ENCODE data around the gene PIGO.

Gene PIGO

DNA sequence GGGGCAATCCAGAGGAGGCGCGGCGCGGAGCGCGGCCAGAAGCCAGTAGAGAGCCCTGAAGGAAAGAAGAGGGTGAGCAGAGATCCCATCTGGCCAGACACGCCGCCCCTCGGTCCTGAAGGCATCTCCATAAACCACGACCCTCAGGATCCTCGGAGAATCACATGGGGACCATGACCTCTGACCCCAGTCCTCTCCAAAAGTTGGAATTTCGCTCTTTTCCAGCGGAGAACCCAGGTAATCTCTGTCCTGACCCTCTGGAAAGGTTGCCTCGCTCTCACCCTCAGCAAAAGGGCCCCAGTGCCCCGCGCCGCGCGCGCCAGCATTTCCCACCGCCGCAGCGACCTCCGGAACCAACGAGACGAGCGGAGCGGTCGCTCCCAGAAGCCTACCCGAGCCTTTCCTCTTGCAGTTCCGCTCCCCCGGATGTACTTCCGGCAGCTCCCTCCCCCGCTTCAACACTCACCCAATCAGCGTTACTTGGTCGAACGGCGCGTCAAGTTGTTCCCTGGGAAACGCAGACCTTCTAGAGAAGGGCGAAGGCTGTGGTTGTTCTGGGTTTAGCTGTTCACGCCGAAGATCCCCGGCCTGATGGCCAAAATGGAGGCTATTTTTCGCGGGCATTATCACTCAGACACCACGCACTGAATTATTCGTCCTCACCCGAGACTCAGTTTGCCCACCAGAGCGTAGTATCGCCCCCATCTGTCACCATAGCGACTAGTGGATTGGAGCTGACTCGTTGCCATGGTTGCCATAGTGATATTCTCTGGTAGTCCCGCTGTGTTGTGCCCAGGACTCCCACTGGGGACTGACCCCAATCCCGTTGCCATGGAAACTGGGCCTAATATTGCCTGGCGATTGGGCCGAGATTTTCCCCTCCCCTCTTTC, 6.6 kb upstream of the PIGO start, which contains the start of gene STOML2:
Gene STOML2, minus strand, starts transcription at position 363 of the 891 bp plus-strand sequence. Its CDS starts 37 bp downstream, at position 326.
- TF ChIP-seq, protein P1, sequence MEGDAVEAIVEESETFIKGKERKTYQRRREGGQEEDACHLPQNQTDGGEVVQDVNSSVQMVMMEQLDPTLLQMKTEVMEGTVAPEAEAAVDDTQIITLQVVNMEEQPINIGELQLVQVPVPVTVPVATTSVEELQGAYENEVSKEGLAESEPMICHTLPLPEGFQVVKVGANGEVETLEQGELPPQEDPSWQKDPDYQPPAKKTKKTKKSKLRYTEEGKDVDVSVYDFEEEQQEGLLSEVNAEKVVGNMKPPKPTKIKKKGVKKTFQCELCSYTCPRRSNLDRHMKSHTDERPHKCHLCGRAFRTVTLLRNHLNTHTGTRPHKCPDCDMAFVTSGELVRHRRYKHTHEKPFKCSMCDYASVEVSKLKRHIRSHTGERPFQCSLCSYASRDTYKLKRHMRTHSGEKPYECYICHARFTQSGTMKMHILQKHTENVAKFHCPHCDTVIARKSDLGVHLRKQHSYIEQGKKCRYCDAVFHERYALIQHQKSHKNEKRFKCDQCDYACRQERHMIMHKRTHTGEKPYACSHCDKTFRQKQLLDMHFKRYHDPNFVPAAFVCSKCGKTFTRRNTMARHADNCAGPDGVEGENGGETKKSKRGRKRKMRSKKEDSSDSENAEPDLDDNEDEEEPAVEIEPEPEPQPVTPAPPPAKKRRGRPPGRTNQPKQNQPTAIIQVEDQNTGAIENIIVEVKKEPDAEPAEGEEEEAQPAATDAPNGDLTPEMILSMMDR (IDR thresholded peaks at IDR 0.05; ENCODE audit: low read depth, low read length) = no peak
- peak within 1 kb of the TSS; percentile 74 to 77 for H3K4me3 ChIP-seq (replicated peaks in 1 of 2; ENCODE audit: low read depth in 2 of 2, low read length in 2 of 2)
- DNase-seq (ENCODE audit: low read depth in 2 of 2) = peak; percentile 97 to 98

DNA sequence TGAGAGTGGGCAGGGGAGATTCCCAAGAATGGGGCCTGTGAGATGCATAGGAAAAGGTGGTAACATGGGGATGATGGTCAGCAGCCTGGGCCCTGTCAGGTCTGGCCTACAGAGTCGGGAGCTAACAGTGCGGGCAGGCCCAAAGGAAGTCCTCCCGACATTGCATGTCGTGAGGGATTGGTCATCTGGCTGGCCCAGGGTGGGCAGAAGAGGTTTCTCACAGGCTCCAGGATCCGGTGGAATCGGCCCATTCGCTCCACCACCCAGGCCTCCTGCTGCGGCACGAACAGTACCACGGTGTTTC, 6.0 kb upstream of the PIGO start:
- TF ChIP-seq, protein P1 (IDR thresholded peaks at IDR 0.05; ENCODE audit: low read depth, low read length) = no peak
- H3K4me3 ChIP-seq (replicated peaks in 1 of 2; ENCODE audit: low read depth in 2 of 2, low read length in 2 of 2) = peak overlapping the region; percentile 74 to 77
- DNase-seq (ENCODE audit: low read depth in 2 of 2) = peak; percentile 14 to 28

DNA sequence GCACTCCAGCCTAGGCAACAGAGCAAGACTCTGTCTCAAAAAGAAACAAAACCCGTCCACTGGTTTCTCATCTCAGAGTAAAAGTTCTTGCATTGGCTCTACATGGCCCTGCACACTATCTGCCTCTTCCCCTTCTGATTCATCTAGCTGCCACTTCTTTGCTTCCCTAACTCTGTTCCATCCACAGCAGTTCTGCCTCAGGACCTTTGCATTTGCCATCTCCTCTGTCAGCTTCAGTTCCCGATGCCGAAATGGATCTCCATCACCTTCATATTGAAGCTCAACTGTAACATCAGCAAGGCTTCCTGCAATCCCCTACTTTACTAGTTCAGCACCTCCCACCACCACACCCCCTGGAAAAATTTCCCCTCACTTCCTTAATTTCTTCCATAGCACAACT, 1.2 kb upstream of the PIGO start:
- no peak overlapping the region for H3K4me3 ChIP-seq (replicated peaks in 1 of 2; ENCODE audit: low read depth in 2 of 2, low read length in 2 of 2)
- TF ChIP-seq, protein P1 (IDR thresholded peaks at IDR 0.05; ENCODE audit: low read depth, low read length) = no peak
- DNase-seq (ENCODE audit: low read depth in 2 of 2) = no peak

- DNase-seq (ENCODE audit: low read depth in 2 of 2) = no peak
- TF ChIP-seq, protein P1 (IDR thresholded peaks at IDR 0.05; ENCODE audit: low read depth, low read length) = no peak
- H3K4me3 ChIP-seq (replicated peaks in 1 of 2; ENCODE audit: low read depth in 2 of 2, low read length in 2 of 2) = no peak overlapping the region
Observed at GRCh38 chr9:35091536-35091935, 4.9 kb downstream of the PIGO start.

GRCh38 chr9:35089434-35089833, 7.0 kb downstream of the PIGO start:
- no peak overlapping the region for H3K4me3 ChIP-seq (replicated peaks in 1 of 2; ENCODE audit: low read depth in 2 of 2, low read length in 2 of 2)
- DNase-seq (ENCODE audit: low read depth in 2 of 2) = no peak
- TF ChIP-seq, protein P1 (IDR thresholded peaks at IDR 0.05; ENCODE audit: low read depth, low read length) = no peak

- no peak for DNase-seq (ENCODE audit: low read depth in 2 of 2)
- no peak overlapping the region for H3K4me3 ChIP-seq (replicated peaks in 1 of 2; ENCODE audit: low read depth in 2 of 2, low read length in 2 of 2)
- TF ChIP-seq, protein P1 (IDR thresholded peaks at IDR 0.05; ENCODE audit: low read depth, low read length) = no peak
Observed at GRCh38 chr9:35085078-35085477, 11.3 kb downstream of the PIGO start.

Measured in cardiac fibroblast (primary cell).